NCI-H2227 (cell line): ENCODE data around the gene SULT1C2.
"Not testable (repeated sequence)": the region's sequence is repeated elsewhere in the genome, so short reads cannot be mapped to it uniquely, and the experiment has no call there.

Experiments used
- DNase-seq: peaks from one replicate; lab custom pipeline; 2025; ENCODE audit not compliant: unreplicated experiment; lab: John Stamatoyannopoulos, UW

Gene SULT1C2

GRCh38 chr2:108288534-108289106, at the start of gene SULT1C2:
TSS of gene SULT1C2 (plus strand) at chr2:108288895. CDS start at chr2:108293668, 4,773 bp downstream.
- DNase-seq: peak; percentile 8

DNA sequence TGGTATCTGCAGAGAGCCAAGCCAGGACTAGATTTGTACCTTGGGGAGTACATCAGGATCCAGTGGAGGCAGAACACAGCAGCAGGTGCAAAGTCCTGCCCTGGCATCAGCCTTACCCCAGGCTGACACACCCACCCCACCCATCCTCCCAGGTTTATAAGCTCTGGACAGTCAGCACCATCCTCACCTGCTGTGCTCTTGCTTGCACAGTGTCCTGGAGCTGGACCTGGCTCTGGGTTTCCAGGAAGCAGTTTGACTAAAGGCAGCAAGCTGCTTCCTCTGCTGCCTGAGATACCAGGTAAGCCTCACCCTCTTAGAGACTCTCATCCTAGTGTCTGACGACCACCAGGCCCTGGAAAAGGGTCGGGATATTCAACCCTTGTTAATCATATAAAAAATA, 48.9 kb upstream of the SULT1C2 start, which contains the start of gene SULT1C3:
TSS of gene SULT1C3 (plus strand) at position 183 of the 400 bp plus-strand sequence. CDS start 7,227 bp downstream, outside the sequence.
- DNase-seq: no peak

- DNase-seq: no peak
Observed at GRCh38 chr2:108240966-108241365, 47.7 kb upstream of the SULT1C2 start.

GRCh38 chr2:108243566-108243965, 45.1 kb upstream of the SULT1C2 start:
- DNase-seq: no peak

GRCh38 chr2:108244667-108245414, 43.9 kb upstream of the SULT1C2 start:
- DNase-seq: no peak

DNA sequence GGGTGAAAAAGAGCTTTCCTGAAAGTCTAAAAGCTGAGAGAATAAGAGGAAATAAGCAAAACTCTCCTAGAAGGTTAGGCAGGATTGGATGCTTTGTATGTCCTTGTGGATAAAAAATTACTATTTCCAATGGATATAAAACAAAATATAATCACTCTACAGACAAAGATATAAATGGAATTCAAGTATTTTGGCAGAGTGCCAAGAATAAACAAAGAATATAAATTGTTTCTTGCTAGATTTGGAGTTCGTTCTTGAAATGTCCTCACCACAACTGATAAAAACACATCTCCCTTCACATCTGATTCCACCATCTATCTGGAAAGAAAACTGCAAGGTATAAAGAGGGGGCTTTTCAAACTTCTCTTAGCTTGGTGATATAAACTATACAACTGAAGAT, 35.6 kb upstream of the SULT1C2 start:
- no peak for DNase-seq

DNA sequence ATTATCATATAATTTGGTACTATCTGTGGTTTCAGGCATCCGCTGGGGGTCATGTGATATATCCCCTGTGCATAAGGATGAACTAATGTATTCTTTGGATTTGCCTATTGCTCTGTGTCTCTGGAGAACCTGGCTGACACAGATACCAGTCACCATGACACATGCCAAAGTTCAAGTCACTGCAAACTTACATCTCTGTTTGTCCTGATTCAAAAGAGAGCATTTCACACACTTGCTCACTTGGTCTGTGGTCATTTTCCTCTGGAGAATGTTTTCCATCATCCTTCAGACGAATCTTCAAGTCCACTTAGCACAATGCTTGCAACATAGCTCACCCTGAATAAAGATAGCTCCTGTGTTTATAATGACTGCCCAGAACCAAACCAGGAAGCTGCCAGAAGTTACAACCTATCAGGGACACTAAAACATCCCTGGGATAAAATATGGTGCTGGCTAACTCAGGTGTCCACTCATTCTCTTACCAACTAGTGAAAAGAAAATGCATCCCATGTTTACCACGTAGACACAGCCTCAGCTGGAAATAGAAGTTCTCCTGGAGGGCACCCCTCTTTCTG, 30.9 kb upstream of the SULT1C2 start:
- DNase-seq: no peak

- no peak for DNase-seq
Observed at GRCh38 chr2:108260773-108261172, 27.9 kb upstream of the SULT1C2 start.

DNA sequence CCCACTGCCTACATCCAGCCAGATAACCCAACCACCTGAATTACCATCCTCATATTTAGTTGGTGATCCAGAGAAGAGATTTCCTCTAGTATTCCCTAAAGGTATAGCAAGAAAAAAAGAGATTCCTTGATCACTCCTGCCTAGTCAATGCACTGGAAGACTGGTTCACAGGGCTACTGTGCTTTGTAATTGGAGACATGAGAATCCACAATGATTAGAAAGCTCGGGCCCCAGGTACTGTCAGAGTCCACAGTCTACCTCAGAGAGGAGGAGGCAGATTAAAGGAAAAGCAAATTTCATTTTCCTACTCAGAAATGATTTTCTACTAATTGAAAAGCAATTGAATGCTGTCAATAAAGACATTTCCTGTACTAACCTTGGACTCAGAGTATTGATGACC, 26.7 kb upstream of the SULT1C2 start:
- DNase-seq: no peak

GRCh38 chr2:108263401-108263800, 25.3 kb upstream of the SULT1C2 start:
- no peak for DNase-seq

- DNase-seq: no peak
Observed at GRCh38 chr2:108266218-108266617, 22.5 kb upstream of the SULT1C2 start.

DNA sequence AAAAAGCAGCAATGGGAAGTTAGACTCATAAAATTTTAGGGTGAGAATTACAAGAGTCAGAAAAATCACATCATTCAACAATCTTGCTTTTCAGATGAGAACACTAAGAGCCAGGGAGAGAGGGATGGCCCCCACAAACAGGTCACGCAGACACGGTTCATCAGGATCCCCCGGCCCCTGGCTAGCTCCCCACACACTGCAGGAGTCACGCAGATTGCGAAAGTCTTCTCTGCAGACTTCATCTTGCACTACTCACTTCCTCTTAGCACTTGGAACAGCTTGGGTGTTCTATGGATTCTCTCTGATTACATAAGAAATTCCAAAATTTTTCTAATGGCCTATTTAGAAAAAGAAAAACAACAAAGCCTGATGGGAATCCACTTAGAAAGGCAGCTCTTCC, 21.6 kb upstream of the SULT1C2 start:
- DNase-seq: no peak

GRCh38 chr2:108268001-108268400, 20.7 kb upstream of the SULT1C2 start:
- no peak for DNase-seq

- DNase-seq: no peak
Observed at GRCh38 chr2:108270346-108270745, 18.3 kb upstream of the SULT1C2 start.

- no peak for DNase-seq
Observed at GRCh38 chr2:108270768-108271506, 17.8 kb upstream of the SULT1C2 start.

GRCh38 chr2:108271691-108272253, 16.9 kb upstream of the SULT1C2 start:
- DNase-seq: no peak

DNA sequence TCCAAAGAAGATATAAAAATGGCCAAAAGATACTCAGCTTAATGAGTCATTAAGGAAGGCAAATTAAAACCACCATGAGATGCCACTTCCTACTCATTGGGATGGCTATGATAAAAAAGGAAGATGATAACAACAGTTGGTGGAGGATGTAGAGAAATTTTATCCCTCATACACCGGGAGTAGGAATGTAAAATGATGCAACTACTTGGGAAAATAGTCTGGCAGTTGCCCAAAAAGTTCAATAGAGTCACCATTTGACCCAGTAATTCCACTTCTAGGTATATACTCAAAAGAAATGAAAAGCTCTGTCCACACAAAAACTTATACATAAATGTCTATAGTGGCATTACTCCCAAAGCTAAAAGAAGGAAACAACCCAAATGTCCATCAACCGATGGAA, 10.1 kb upstream of the SULT1C2 start:
- no peak for DNase-seq

DNA sequence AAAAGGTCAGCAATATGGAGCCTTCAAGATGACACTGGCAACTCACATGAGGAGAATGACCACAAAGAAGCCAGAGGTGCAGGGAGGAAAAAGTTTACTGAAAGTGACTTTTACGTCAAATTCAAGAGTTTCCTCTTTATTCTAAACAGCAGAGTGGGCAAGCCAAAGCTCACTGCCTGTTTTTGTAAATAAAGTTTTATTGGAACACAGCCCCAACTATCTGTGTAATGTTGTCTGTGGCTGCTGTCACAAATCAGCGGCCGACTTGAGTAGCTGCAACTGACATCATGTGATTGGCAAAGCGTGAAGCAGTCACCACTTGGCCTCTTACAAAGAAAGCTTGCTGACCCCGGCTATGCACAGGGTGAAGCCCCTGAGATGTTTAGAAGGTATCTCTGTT, 9.2 kb upstream of the SULT1C2 start:
- DNase-seq: no peak

DNA sequence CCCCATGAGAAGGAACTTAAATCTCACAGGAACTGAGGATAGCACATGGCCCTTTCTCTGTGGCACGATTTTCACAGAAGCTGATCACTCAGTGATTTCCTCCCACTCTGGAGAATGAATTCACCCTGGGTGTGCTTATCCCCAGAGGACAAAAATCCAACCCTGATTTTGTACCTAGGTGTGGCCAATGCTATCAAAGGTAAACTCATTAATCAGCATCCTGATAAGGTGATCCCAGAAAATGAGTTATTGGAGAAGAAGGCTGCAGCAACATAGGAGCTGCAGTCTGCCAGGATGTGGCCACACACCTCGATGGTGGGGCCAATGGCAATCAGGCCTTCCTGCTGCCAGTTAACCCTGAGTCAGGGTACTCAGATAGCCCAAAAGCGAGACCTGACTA, 8.2 kb upstream of the SULT1C2 start:
- DNase-seq: no peak

DNA sequence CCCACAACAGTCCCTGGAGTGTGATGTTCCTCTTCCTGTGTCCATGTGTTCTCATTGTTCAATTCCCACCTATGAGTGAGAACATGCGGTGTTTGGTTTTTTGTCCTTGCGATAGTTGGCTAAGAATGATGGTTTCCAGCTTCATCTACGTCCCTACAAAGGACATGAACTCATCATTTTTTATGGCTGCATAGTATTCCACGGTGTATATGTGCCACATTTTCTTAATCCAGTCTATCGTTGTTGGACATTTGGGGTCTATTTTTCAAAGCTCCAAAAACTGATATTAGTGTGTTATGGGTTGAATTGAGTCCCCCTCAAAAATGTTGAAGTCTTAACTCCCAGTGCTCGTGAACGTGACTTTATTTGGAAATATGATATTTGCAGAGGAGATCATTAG, 4.1 kb upstream of the SULT1C2 start:
- not testable (repeated sequence) for DNase-seq

- DNase-seq: no peak
Observed at GRCh38 chr2:108285616-108286015, 3.1 kb upstream of the SULT1C2 start.
